Measurements from ENCODE around the gene LOXHD1.

LOXHD1 gene

GRCh38 chr18:46672062-46672970 is 15.3 kb upstream of the LOXHD1 start:
- peak; percentile 47 for DNase-seq (ENCODE audit: low read depth)
- TF ChIP-seq CTCF (conservative IDR thresholded peaks at IDR 0.05; ENCODE audit: low read length): no peak
- H3K4me3 ChIP-seq (ENCODE audit: low read length): no peak overlapping the region

- DNase-seq (ENCODE audit: low read depth): no peak
- no peak overlapping the region for H3K4me3 ChIP-seq (ENCODE audit: low read length)
- TF ChIP-seq CTCF (conservative IDR thresholded peaks at IDR 0.05; ENCODE audit: low read length): no peak
These were observed 11.7 kb upstream of the LOXHD1 start for GRCh38 chr18:46668694-46669093.

- no peak for TF ChIP-seq CTCF (conservative IDR thresholded peaks at IDR 0.05; ENCODE audit: low read length)
- no peak for DNase-seq (ENCODE audit: low read depth)
- no peak overlapping the region for H3K4me3 ChIP-seq (ENCODE audit: low read length)
These were observed 11.1 kb upstream of the LOXHD1 start for GRCh38 chr18:46668135-46668534.

- no peak overlapping the region for H3K4me3 ChIP-seq (ENCODE audit: low read length)
- TF ChIP-seq CTCF (conservative IDR thresholded peaks at IDR 0.05; ENCODE audit: low read length): no peak
- DNase-seq (ENCODE audit: low read depth): no peak
These were observed 6.5 kb upstream of the LOXHD1 start for GRCh38 chr18:46663539-46663938.

- DNase-seq (ENCODE audit: low read depth): peak; percentile 41
- TF ChIP-seq CTCF (conservative IDR thresholded peaks at IDR 0.05; ENCODE audit: low read length): no peak
- H3K4me3 ChIP-seq (ENCODE audit: low read length): no peak overlapping the region
These were observed 4.1 kb upstream of the LOXHD1 start for GRCh38 chr18:46660957-46661749.

- no peak for DNase-seq (ENCODE audit: low read depth)
- H3K4me3 ChIP-seq (ENCODE audit: low read length): no peak overlapping the region
- TF ChIP-seq CTCF (conservative IDR thresholded peaks at IDR 0.05; ENCODE audit: low read length): no peak
These were observed 2.5 kb upstream of the LOXHD1 start for GRCh38 chr18:46659484-46659883.

Measured in AG10803 (cell line).